WTC11 (cell line): Measurements from ENCODE around the gene GNAO1.

Experiments used
- FOXP1 ChIP-seq: sonication (generic); formaldehyde crosslinking; IDR thresholded peaks from 2 replicates; pipeline ENCODE4 v1.8.0; 2022; ENCODE audit warnings: missing genetic modification reagents, mild to moderate bottlenecking, moderate library complexity, borderline replicate concordance
- FOXP4 ChIP-seq: sonication (generic); formaldehyde crosslinking; IDR thresholded peaks from 2 replicates; pipeline ENCODE4 v1.8.0; 2022; ENCODE audit warnings: mild to moderate bottlenecking, missing genetic modification reagents
- IRF2 ChIP-seq: sonication (generic); formaldehyde crosslinking; IDR thresholded peaks from 2 replicates; pipeline ENCODE4 v1.8.0; 2022; ENCODE audit warnings: low read depth, missing genetic modification reagents, borderline replicate concordance
- NFATC4 ChIP-seq: fragments of 250-450 bp; sonication (Bioruptor Pico); IDR thresholded peaks from 2 replicates; pipeline ENCODE4 v1.9.0; 2021; ENCODE audit warnings: mild to moderate bottlenecking
- SOX15 ChIP-seq: fragments of 250-450 bp; sonication (Bioruptor Pico); IDR thresholded peaks from 2 replicates; pipeline ENCODE4 v1.9.0; 2021; ENCODE audit warnings: mild to moderate bottlenecking
- USF1 ChIP-seq: sonication (generic); formaldehyde crosslinking; IDR thresholded peaks from 2 replicates; pipeline ENCODE4 v1.8.0; 2022; ENCODE audit warnings: mild to moderate bottlenecking, missing genetic modification reagents
- TF ChIP-seq, protein P1 (sequence below): sonication (generic); formaldehyde crosslinking; IDR thresholded peaks from 2 replicates; pipeline ENCODE4 v1.8.0; 2022; ENCODE audit warnings: mild to moderate bottlenecking, missing genetic modification reagents
- TF ChIP-seq, protein P2 (sequence below): fragments of 200-600 bp; IDR thresholded peaks from 2 replicates; pipeline ENCODE4 v1.8.0; 2022; ENCODE audit warnings: antibody characterized with exemption

- TF ChIP-seq USF1 (CRISPR knock-in tag) (no peak), FOXP1 (CRISPR knock-in tag) (no peak), IRF2 (CRISPR knock-in tag) (no peak), NFATC4 (CRISPR knock-in tag) (no peak), FOXP4 (no peak), SOX15 (CRISPR knock-in tag) (no peak)
- TF ChIP-seq, protein P1, sequence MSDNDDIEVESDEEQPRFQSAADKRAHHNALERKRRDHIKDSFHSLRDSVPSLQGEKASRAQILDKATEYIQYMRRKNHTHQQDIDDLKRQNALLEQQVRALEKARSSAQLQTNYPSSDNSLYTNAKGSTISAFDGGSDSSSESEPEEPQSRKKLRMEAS (CRISPR knock-in tag): no peak
- TF ChIP-seq, protein P2, sequence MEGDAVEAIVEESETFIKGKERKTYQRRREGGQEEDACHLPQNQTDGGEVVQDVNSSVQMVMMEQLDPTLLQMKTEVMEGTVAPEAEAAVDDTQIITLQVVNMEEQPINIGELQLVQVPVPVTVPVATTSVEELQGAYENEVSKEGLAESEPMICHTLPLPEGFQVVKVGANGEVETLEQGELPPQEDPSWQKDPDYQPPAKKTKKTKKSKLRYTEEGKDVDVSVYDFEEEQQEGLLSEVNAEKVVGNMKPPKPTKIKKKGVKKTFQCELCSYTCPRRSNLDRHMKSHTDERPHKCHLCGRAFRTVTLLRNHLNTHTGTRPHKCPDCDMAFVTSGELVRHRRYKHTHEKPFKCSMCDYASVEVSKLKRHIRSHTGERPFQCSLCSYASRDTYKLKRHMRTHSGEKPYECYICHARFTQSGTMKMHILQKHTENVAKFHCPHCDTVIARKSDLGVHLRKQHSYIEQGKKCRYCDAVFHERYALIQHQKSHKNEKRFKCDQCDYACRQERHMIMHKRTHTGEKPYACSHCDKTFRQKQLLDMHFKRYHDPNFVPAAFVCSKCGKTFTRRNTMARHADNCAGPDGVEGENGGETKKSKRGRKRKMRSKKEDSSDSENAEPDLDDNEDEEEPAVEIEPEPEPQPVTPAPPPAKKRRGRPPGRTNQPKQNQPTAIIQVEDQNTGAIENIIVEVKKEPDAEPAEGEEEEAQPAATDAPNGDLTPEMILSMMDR: no peak
These were observed 82.3 kb downstream of the GNAO1 start for GRCh38 chr16:56273615-56274014.
